Stimulated activated CD4-positive, alpha-beta T cell treated with anti-CD3 and anti-CD28 coated beads, Interleukin-4, amount 100 ng/mL, for 4 hours (primary cell): Measurements from ENCODE around the gene TBC1D17.
A peak's percentile ranks its signal among the peaks of the same experiment; 100 is the strongest.

ENCODE experiments used
- DNase-seq, 2 experiments: peaks; one replicate each; pipeline ENCODE4 v3.0.0-alpha.2; 2020

TBC1D17 gene

GRCh38 chr19:49896863-49897621 is 19.5 kb downstream of the TBC1D17 start, which contains the start of gene IL4I1:
IL4I1 (minus strand) TSS chr19:49896887; CDS start chr19:49896160, 727 bp downstream.
- DNase-seq = peak; percentile 37 to 69

GRCh38 chr19:49904136-49904535 is 26.6 kb downstream of the TBC1D17 start:
- no peak for DNase-seq

- DNase-seq = no peak
Measured at GRCh38 chr19:49906879-49907564, 29.5 kb downstream of the TBC1D17 start.

GRCh38 chr19:49907745-49908446 is 30.4 kb downstream of the TBC1D17 start:
- DNase-seq = no peak

GRCh38 chr19:49908480-49909420 is 31.2 kb downstream of the TBC1D17 start:
- no peak for DNase-seq

GRCh38 chr19:49910179-49910578 is 32.7 kb downstream of the TBC1D17 start:
- no peak for DNase-seq

- DNase-seq = peak in 1 of 2 experiments; percentile 19
Measured at GRCh38 chr19:49911381-49912145, 34.1 kb downstream of the TBC1D17 start.

GRCh38 chr19:49912965-49913685 is 35.6 kb downstream of the TBC1D17 start:
- DNase-seq = no peak

GRCh38 chr19:49913720-49914119 is 36.2 kb downstream of the TBC1D17 start:
- no peak for DNase-seq

- DNase-seq = no peak
Measured at GRCh38 chr19:49915271-49915670, 37.8 kb downstream of the TBC1D17 start.

- DNase-seq = no peak
Measured at GRCh38 chr19:49916839-49917733, 39.6 kb downstream of the TBC1D17 start.

- DNase-seq = no peak
Measured at GRCh38 chr19:49918089-49918488, 40.6 kb downstream of the TBC1D17 start.

GRCh38 chr19:49920624-49921363 is 43.3 kb downstream of the TBC1D17 start:
- no peak for DNase-seq

- no peak for DNase-seq
Measured at GRCh38 chr19:49921871-49922795, 44.6 kb downstream of the TBC1D17 start.

GRCh38 chr19:49923055-49924003 is 45.8 kb downstream of the TBC1D17 start:
- DNase-seq = no peak

GRCh38 chr19:49924004-49924880 is 46.7 kb downstream of the TBC1D17 start:
- DNase-seq = no peak
